ENCODE data around the gene DHRS7. TPM values are rescaled to one million over a fixed set of nuclear protein-coding genes. Genes with fewer than 3 reads are reported as not detected.
A peak's percentile ranks its signal among the peaks of the same experiment; 100 is the strongest.

Gene DHRS7
- polyA plus RNA-seq, 2 of the 4 experiments (the other 2 are of a cell fraction) = 75.4 to 97.5 TPM

GRCh38 chr14:60151715-60152114 lies 13.5 kb downstream of the DHRS7 start (continued):
- peak; percentile 26 for TF ChIP-seq MAFK (IDR thresholded peaks at IDR 0.05; ENCODE audit: partially characterized antibody)
- TF ChIP-seq FOXS1 (CRISPR knock-in tag; IDR thresholded peaks at IDR 0.05) = no peak
- TF ChIP-seq CHD2 (IDR thresholded peaks at IDR 0.05; ENCODE audit: low read length, partially characterized antibody) = no peak
- no peak for TF ChIP-seq HDAC2 (IDR thresholded peaks at IDR 0.05)
- TF ChIP-seq FOSB (CRISPR knock-in tag; IDR thresholded peaks at IDR 0.05) = no peak
- no peak for TF ChIP-seq NPAS2 (CRISPR knock-in tag; IDR thresholded peaks at IDR 0.05; ENCODE audit: borderline replicate concordance)
- TF ChIP-seq RAD21 (conservative IDR thresholded peaks at IDR 0.05 in 1 of 2, IDR thresholded peaks at IDR 0.05 in 1 of 2) = no peak
- no peak for TF ChIP-seq CBX2 (IDR thresholded peaks at IDR 0.05; ENCODE audit: borderline replicate concordance, low read depth)
- TF ChIP-seq USF2 (IDR thresholded peaks at IDR 0.05) = peak; percentile 76
- TF ChIP-seq EP300 (IDR thresholded peaks at IDR 0.05) = peak in 1 of 2 experiments; percentile 22; a peak in 1 of 5 replicates
- no peak for TF ChIP-seq RCOR1 (IDR thresholded peaks at IDR 0.05; ENCODE audit: low read depth, low read length)
- no peak for TF ChIP-seq NR3C1 (IDR thresholded peaks at IDR 0.05)
- no peak for TF ChIP-seq MYC (IDR thresholded peaks at IDR 0.05; ENCODE audit: borderline replicate concordance, low read length)
- TF ChIP-seq KDM5A (IDR thresholded peaks at IDR 0.05) = no peak
- no peak for TF ChIP-seq HOXB13 (CRISPR knock-in tag; IDR thresholded peaks at IDR 0.05; ENCODE audit: low read depth)
- TF ChIP-seq HOXA7 (CRISPR knock-in tag; IDR thresholded peaks at IDR 0.05) = no peak

GRCh38 chr14:60134702-60135101 lies 30.5 kb downstream of the DHRS7 start:
- CTCF ChIA-PET = no interaction called here
- Histone ChIP-seq H3K4me3 (no peak overlapping the region), H3K4me1 (no peaks in the 10 kb centered on the region), H3K4me2 (no peak overlapping the region), H3K9me3 (no peaks in the 10 kb centered on the region), H3K27ac (no peak overlapping the region)
- TF ChIP-seq PBX3 (IDR thresholded peaks at IDR 0.05) (no peak), POLR2AphosphoS2 (conservative IDR thresholded peaks at IDR 0.05; ENCODE audit: low read length) (no peak), SREBF2 (IDR thresholded peaks at IDR 0.05) (no peak), ELK1 (IDR thresholded peaks at IDR 0.05; ENCODE audit: low read depth, low read length) (no peak), USF2 (IDR thresholded peaks at IDR 0.05) (no peak), HOXB5 (CRISPR knock-in tag; IDR thresholded peaks at IDR 0.05) (no peak), MAZ (IDR thresholded peaks at IDR 0.05; ENCODE audit: borderline replicate concordance, low read depth, low read length) (no peak), RCOR1 (IDR thresholded peaks at IDR 0.05; ENCODE audit: low read depth, low read length) (no peak), NR3C1 (IDR thresholded peaks at IDR 0.05) (no peak), HES2 (IDR thresholded peaks at IDR 0.05) (no peak), POLR2A (IDR thresholded peaks at IDR 0.05; ENCODE audit: low read length) (no peak), ZFP36 (IDR thresholded peaks at IDR 0.05; ENCODE audit: borderline replicate concordance, partially characterized antibody) (no peak), TFCP2L1 (CRISPR knock-in tag; IDR thresholded peaks at IDR 0.05) (no peak), RAD21 (conservative IDR thresholded peaks at IDR 0.05 in 1 of 2, IDR thresholded peaks at IDR 0.05 in 1 of 2) (no peak), NPAS2 (CRISPR knock-in tag; IDR thresholded peaks at IDR 0.05; ENCODE audit: borderline replicate concordance) (no peak), KDM1A (IDR thresholded peaks at IDR 0.05; ENCODE audit: low read depth) (no peak), BHLHE40 (IDR thresholded peaks at IDR 0.05; ENCODE audit: low read depth, low read length) (no peak), EHF (CRISPR knock-in tag; IDR thresholded peaks at IDR 0.05) (no peak), CHD4 (IDR thresholded peaks at IDR 0.05; ENCODE audit: borderline replicate concordance) (no peak)
- DNase-seq (ENCODE audit: low read depth in 1 of 2, low spot score in 1 of 2) = no peak
- no peak for ATAC-seq
- FAIRE-seq = no peak
- POLR2A ChIA-PET = no interaction called here
- WGBS (ENCODE audit: missing lambda C conversion rate) = 88% methylated on average over 3 of the region's 3 CpGs

Data from A549 (cell line).